Activated CD4-positive, alpha-beta T cell treated with anti-CD3 and anti-CD28 coated beads, Interleukin-2, amount 10 ng/mL, durations not matched to agents 7 days and 5 days (primary cell): ENCODE data around the gene GPRC5A. TPM values are rescaled to one million over a fixed set of nuclear protein-coding genes. Genes with fewer than 3 reads are reported as not detected.
A peak's percentile ranks its signal among the peaks of the same experiment; 100 is the strongest.
"Not testable (repeated sequence)": the region's sequence is repeated elsewhere in the genome, so short reads cannot be mapped to it uniquely, and the experiment has no call there.

ENCODE experiments used
- CTCF ChIA-PET: fragments of 350-600 bp; sonication (Branson Sonifier 250); formaldehyde crosslinking; loops from one replicate; lab custom pipeline; 2021; ENCODE audit warnings: antibody characterized with exemption; lab: Charles Lee
- POLR2A ChIA-PET: fragments of 350-600 bp; sonication (Branson Sonifier 250); formaldehyde crosslinking; loops from one replicate; lab custom pipeline; 2021; ENCODE audit warnings: antibody characterized with exemption; lab: Charles Lee
- DNase-seq: peaks from one replicate; pipeline ENCODE4 v3.0.0-alpha.2; 2020
- H3K27ac Mint-ChIP-seq: one replicate; pipeline ENCODE4 v1.8.0; 2021; ENCODE audit warnings: mild to moderate bottlenecking, moderate library complexity, mixed read lengths
- H3K27me3 Mint-ChIP-seq: one replicate; pipeline ENCODE4 v1.8.0; 2021; ENCODE audit warnings: mixed read lengths
- H3K36me3 Mint-ChIP-seq: one replicate; pipeline ENCODE4 v1.8.0; 2021; ENCODE audit warnings: low read depth, mixed read lengths
- H3K4me1 Mint-ChIP-seq: one replicate; pipeline ENCODE4 v1.8.0; 2021; ENCODE audit warnings: mixed read lengths
- H3K4me3 Mint-ChIP-seq: one replicate; pipeline ENCODE4 v1.8.0; 2021; ENCODE audit warnings: mild to moderate bottlenecking, moderate library complexity, mixed read lengths
- H3K9me3 Mint-ChIP-seq: one replicate; pipeline ENCODE4 v1.8.0; 2021; ENCODE audit warnings: mixed read lengths
- total RNA-seq, 2 experiments: library from RNA; stranded (reverse); gene quantifications; one replicate each; pipeline ENCODE4 v1.2.3, GENCODE V29; 2021

The GPRC5A gene, protein sequence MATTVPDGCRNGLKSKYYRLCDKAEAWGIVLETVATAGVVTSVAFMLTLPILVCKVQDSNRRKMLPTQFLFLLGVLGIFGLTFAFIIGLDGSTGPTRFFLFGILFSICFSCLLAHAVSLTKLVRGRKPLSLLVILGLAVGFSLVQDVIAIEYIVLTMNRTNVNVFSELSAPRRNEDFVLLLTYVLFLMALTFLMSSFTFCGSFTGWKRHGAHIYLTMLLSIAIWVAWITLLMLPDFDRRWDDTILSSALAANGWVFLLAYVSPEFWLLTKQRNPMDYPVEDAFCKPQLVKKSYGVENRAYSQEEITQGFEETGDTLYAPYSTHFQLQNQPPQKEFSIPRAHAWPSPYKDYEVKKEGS
- total RNA-seq = under 1 TPM; 0.08 to 0.15 TPM

- Mint-ChIP-seq H3K27me3 (peaks cover 38% of the 10 kb centered on the region), H3K36me3 (no peaks in the 10 kb centered on the region), H3K9me3 (no peaks in the 10 kb centered on the region), H3K27ac (no peak within 1 kb of the TSS), H3K4me1 (peaks cover 15% of the 10 kb centered on the region), H3K4me3 (peak within 1 kb of the TSS; percentile 72)
- DNase-seq = peak; percentile 30
- POLR2A ChIA-PET = no interaction called here
- CTCF ChIA-PET = interaction anchor here (0.6 to 2.0 kb wide), 3 partner anchors 11 to 61 kb away, joined by 3 to 9 read pairs (median 4); no protein-coding TSS in a partner anchor
These were observed at the start of gene GPRC5A for GRCh38 chr12:12891080-12891880. GPRC5A (plus strand) TSS chr12:12891562; CDS start chr12:12908250, 16,688 bp downstream.

- ChIA-PET CTCF (interaction anchor here (0.6 to 1.1 kb wide), 4 partner anchors 28 to 585 kb away, joined by 3 to 4 read pairs (median 4); no protein-coding TSS in a partner anchor), POLR2A (no interaction called here)
- Mint-ChIP-seq H3K4me1 (peaks cover 31% of the 10 kb centered on the region), H3K36me3 (peaks cover 15% of the 10 kb centered on the region), H3K27ac (peak overlapping the region; percentile 67), H3K4me3 (no peak overlapping the region), H3K27me3 (no peaks in the 10 kb centered on the region), H3K9me3 (peaks cover 3% of the 10 kb centered on the region)
- DNase-seq = peak; percentile 16
These were observed 45.5 kb upstream of the GPRC5A start for GRCh38 chr12:12845794-12846243.

- H3K36me3 Mint-ChIP-seq = peaks cover 18% of the 10 kb centered on the region
- CTCF ChIA-PET = interaction anchor here (0.6 to 1.0 kb wide), 2 partner anchors 26 to 1717 kb away, joined by 3 read pairs; no protein-coding TSS in a partner anchor
- H3K4me3 Mint-ChIP-seq, H3K9me3 Mint-ChIP-seq, H3K27me3 Mint-ChIP-seq: not testable (repeated sequence)
- H3K27ac Mint-ChIP-seq = peak overlapping the region; percentile 67
- POLR2A ChIA-PET = interaction anchor here (0.6 kb wide), 1 partner anchor 112 kb away, joined by 3 read pairs; no protein-coding TSS in a partner anchor
- H3K4me1 Mint-ChIP-seq = peaks cover 31% of the 10 kb centered on the region
- peak; percentile 62 for DNase-seq
These were observed 44.6 kb upstream of the GPRC5A start for GRCh38 chr12:12846780-12847179.

DNA sequence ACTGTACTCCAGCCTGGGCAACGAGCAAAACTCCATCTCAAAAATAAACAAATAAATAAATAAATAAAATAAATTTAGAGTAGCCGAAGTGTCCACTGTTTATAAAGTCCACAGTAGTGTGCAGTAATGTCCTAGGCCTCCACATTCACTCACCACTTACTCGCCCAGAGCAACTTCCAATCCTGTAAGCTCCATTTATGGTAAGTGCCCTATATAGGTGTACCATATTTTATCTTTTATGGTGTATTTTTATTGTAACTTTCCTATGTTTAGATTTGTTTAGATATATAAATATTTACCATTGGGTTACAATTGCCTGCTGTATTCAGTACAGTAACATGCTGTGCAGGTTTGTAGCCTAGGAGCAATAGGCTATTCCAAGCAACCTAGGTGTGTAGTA lies 37.9 kb upstream of the GPRC5A start:
- Mint-ChIP-seq H3K27me3 (no peaks in the 10 kb centered on the region), H3K27ac (no peak overlapping the region), H3K36me3 (peaks cover 16% of the 10 kb centered on the region), H3K4me3 (no peak overlapping the region), H3K4me1 (peaks cover 3% of the 10 kb centered on the region), H3K9me3 (peaks cover 5% of the 10 kb centered on the region)
- POLR2A ChIA-PET = no interaction called here
- CTCF ChIA-PET = interaction anchor here (2.0 kb wide), 1 partner anchor 17 kb away, joined by 7 read pairs; no protein-coding TSS in a partner anchor
- DNase-seq = no peak

DNA sequence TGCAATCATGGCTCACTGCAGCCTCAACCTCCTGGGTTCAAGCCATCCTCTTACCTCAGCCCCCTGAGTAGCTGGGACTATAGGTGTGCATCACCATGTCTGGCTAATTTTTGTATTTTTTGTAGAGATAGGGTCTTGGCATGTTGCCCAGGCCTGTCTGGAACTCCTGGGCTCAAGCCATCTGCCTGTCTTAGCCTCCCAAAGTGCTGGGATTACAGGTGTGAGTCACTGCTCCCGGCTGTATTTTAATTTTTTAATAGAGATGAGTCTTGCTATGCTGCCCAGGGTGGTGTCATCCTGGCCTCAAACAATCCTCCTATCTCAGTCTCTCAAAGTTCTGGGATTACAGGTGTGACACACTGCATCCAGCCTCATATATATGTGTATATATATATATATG lies 31.7 kb upstream of the GPRC5A start:
- ChIA-PET CTCF (no interaction called here), POLR2A (no interaction called here)
- no peak overlapping the region for H3K27ac Mint-ChIP-seq
- peaks cover 9% of the 10 kb centered on the region for H3K36me3 Mint-ChIP-seq
- peaks cover 1% of the 10 kb centered on the region for H3K4me1 Mint-ChIP-seq
- no peak for DNase-seq
- H3K9me3 Mint-ChIP-seq = no peaks in the 10 kb centered on the region
- no peaks in the 10 kb centered on the region for H3K27me3 Mint-ChIP-seq
- H3K4me3 Mint-ChIP-seq = no peak overlapping the region

DNA sequence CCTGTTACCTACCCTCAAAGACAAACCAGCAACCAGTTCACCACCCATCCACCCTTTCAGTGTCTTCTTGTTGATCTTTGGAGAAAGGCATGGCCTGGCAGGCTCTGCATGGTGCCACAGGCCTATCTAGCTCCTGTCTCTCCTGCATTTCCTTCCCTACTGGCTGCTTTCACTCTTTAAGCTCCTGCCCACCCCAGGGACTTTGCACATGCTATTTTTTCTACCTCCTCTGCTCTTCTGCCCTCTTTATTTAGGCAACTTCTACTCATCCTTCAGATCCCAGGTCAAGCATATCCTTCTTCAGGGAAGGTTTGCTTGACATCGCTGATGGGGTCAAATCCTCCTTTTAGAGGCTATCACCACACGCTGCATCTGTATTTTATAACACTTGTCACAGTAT lies 27.1 kb upstream of the GPRC5A start:
- Mint-ChIP-seq H3K9me3 (no peaks in the 10 kb centered on the region), H3K36me3 (peaks cover 3% of the 10 kb centered on the region), H3K27me3 (no peaks in the 10 kb centered on the region), H3K4me3 (no peak overlapping the region), H3K27ac (no peak overlapping the region), H3K4me1 (no peaks in the 10 kb centered on the region)
- ChIA-PET CTCF (no interaction called here), POLR2A (no interaction called here)
- no peak for DNase-seq

DNA sequence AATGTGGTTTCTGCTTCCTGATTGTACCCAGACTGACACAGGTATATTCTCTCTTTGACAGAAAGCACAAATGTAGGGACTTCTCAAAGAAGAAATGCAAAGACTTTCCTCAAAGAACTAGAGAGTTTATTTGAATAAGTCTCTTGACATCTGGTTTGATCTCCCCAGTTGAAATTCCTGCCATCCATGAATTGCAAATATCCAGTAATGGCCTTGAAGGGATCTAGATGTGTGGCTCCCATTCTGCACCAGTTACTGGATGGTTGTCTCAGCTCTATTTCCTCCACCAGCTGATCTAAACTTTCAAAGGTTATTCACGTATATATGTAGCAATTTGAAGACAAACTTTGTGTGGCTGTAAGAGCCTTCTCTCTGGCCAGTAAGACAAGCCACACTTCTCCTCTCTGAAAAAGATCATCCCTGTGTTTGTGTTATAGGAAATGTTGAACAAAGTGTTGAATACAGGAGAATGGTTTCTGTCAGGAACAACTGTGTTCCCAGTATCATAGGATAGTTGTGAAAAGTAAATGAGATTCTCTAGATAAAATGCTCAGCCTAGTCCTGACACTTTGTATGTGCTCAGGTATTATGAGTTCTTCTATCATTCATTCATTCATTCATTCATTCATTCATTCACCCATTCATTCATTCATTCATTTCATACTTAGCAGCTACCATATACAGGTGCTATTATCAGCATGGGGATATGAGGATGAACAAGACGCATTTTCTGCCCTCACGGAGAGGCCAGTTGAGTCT lies 22.7 kb upstream of the GPRC5A start:
- Mint-ChIP-seq H3K9me3 (no peaks in the 10 kb centered on the region), H3K27me3 (no peaks in the 10 kb centered on the region), H3K4me3 (no peak overlapping the region), H3K27ac (no peak overlapping the region), H3K36me3 (peaks cover 3% of the 10 kb centered on the region), H3K4me1 (no peaks in the 10 kb centered on the region)
- CTCF ChIA-PET = interaction anchor here (0.6 to 1.1 kb wide), 2 partner anchors 12 to 48 kb away, joined by 3 read pairs; no protein-coding TSS in a partner anchor
- POLR2A ChIA-PET = interaction anchor here (0.6 kb wide), 1 partner anchor 150 kb away, joined by 4 read pairs; no protein-coding TSS in a partner anchor
- DNase-seq = no peak

DNA sequence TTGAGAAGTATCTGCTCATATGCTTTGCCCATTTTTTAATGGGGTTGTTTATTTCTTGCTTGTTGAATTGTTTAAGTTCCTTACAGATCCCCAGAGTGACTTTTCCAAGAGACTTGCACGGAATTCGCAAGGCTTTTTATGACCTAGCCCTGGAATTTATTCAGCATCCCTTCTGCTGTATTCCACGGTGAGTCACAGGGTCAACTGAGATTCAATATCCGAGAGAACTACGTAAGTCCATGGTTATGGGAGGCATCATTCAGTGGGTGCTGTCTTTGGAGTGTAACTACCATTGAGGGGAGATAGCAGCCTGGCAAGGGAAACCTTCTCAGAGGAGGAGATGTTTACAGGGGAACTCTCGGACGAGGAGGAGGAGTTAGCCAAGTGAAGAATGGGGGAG lies 20.9 kb upstream of the GPRC5A start:
- no peak for DNase-seq
- POLR2A ChIA-PET = no interaction called here
- Mint-ChIP-seq H3K36me3 (peaks cover 3% of the 10 kb centered on the region), H3K27ac (no peak overlapping the region), H3K4me3 (no peak overlapping the region), H3K9me3 (no peaks in the 10 kb centered on the region), H3K27me3 (no peaks in the 10 kb centered on the region), H3K4me1 (peaks cover 3% of the 10 kb centered on the region)
- CTCF ChIA-PET = interaction anchor here (1.3 kb wide), 1 partner anchor 39 kb away, joined by 3 read pairs; no protein-coding TSS in a partner anchor

GRCh38 chr12:12871587-12872138 lies 19.7 kb upstream of the GPRC5A start:
- DNase-seq = no peak
- H3K27me3 Mint-ChIP-seq = no peaks in the 10 kb centered on the region
- peaks cover 5% of the 10 kb centered on the region for H3K4me1 Mint-ChIP-seq
- no peak overlapping the region for H3K4me3 Mint-ChIP-seq
- H3K27ac Mint-ChIP-seq = no peak overlapping the region
- ChIA-PET CTCF (interaction anchor here (1.0 to 1.3 kb wide), 2 partner anchors 9 to 383 kb away, joined by 3 to 6 read pairs; no protein-coding TSS in a partner anchor), POLR2A (no interaction called here)
- no peaks in the 10 kb centered on the region for H3K9me3 Mint-ChIP-seq
- H3K36me3 Mint-ChIP-seq = peaks cover 3% of the 10 kb centered on the region

GRCh38 chr12:12872139-12872933 lies 19.0 kb upstream of the GPRC5A start:
- CTCF ChIA-PET = interaction anchor here (0.6 to 1.3 kb wide), 5 partner anchors 9 to 382 kb away, joined by 3 to 6 read pairs (median 3); no protein-coding TSS in a partner anchor
- no peak for DNase-seq
- H3K9me3 Mint-ChIP-seq = no peaks in the 10 kb centered on the region
- no peaks in the 10 kb centered on the region for H3K27me3 Mint-ChIP-seq
- no peak overlapping the region for H3K27ac Mint-ChIP-seq
- POLR2A ChIA-PET = no interaction called here
- H3K4me1 Mint-ChIP-seq = peaks cover 5% of the 10 kb centered on the region
- peaks cover 3% of the 10 kb centered on the region for H3K36me3 Mint-ChIP-seq
- H3K4me3 Mint-ChIP-seq = no peak overlapping the region

DNA sequence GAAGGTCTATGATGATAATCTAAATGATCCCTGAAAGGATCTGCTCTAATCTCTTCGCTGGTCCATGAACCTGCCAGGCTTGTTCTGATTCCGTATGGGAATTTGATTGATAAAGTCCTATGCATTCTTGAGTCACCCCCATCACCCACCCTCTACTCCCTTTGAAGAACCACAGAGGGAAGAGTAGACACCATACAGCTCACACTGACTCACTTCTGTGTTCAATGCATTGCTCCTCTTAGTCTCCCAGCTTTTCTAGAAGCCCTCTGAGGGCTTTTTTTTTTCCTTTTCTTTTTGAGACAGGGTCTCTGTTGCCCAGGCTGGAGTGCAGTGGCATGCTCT lies 18.5 kb upstream of the GPRC5A start:
- ChIA-PET CTCF (interaction anchor here (0.5 to 1.3 kb wide), 4 partner anchors 8 to 271 kb away, joined by 3 to 4 read pairs (median 3); no protein-coding TSS in a partner anchor), POLR2A (no interaction called here)
- Mint-ChIP-seq H3K4me3 (no peak overlapping the region), H3K4me1 (peaks cover 5% of the 10 kb centered on the region), H3K36me3 (peaks cover 3% of the 10 kb centered on the region), H3K9me3 (no peaks in the 10 kb centered on the region), H3K27ac (peak overlapping the region; percentile 3), H3K27me3 (no peaks in the 10 kb centered on the region)
- no peak for DNase-seq
